ENCODE results near the gene SDK2. TPM values are rescaled to one million over a fixed set of nuclear protein-coding genes. Genes with fewer than 3 reads are reported as not detected.

SDK2 gene
- total and polyA plus RNA-seq, 2 donors from 2014 or later: 0.37 to 2.4 TPM

DNA sequence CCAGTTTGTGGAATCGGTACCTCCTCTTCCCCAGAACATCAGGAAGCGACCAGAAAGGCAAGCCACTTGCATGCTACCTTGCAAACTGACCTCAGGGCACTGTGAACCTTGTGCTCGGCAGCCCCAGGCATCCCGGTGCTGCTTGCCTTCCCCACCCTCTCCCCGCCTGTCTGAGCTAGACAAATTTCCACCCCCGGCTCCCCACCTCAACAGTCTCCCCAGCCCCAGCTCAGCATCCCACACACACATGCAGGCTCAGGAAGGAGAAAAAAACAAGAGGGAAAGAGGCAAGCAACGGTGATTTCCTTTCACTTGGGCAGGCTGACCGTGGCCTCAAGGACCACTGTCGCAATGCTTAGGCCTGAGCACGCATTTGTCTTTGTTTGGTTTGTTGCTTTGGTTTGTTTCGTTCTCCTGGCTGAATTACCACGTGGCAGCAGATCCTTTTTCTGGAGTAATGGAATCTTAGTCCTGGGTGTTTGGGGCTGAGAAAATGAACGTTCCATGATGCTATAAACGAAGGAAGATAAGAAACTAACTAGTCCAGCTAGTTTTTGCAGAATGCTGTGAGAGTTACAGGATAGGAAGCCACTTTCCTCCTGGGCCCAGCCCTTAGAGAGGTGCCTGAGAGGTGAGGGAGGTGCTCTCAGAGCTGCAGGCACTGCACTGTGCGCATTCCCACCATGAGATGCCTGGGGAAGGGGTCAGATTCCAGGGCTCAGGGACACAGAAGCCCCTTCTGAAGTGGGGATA is 27.9 kb downstream of the SDK2 start:
- FAIRE-seq: no peak
- intact Hi-C loops (cut with DNase I): no loop called here
- H3K9ac ChIP-seq (ENCODE audit: low read length in 3 of 3): no peak overlapping the region
- peak in 1 of 5 donors; percentile 41 for DNase-seq
- H3K36me3 ChIP-seq (ENCODE audit: control insufficient read depth in 2 of 3, insufficient read depth in 3 of 3, low read length in 3 of 3): peaks cover 0 to 2% (median 0%) of the 10 kb centered on the region in 3 donors
- no peaks in the 10 kb centered on the region for H3K27me3 ChIP-seq (ENCODE audit: control insufficient read depth, insufficient read depth, low read length)
- peaks cover 0 to 3% (median 0%) of the 10 kb centered on the region in 3 donors for H3K4me1 ChIP-seq (ENCODE audit: control insufficient read depth in 2 of 3, insufficient read depth in 2 of 3, low read depth in 1 of 3, low read length in 3 of 3)
- H3K9me3 ChIP-seq (ENCODE audit: control insufficient read depth in 2 of 3, insufficient read depth in 1 of 3, low read length in 3 of 3): peaks cover 0 to 6% (median 0%) of the 10 kb centered on the region in 3 donors
- no peak overlapping the region for H3K27ac ChIP-seq (ENCODE audit: low read depth in 2 of 2, low read length in 2 of 2)
- H3K4me3 ChIP-seq (ENCODE audit: low read length in 3 of 3): no peak overlapping the region
- TF ChIP-seq, protein P1, sequence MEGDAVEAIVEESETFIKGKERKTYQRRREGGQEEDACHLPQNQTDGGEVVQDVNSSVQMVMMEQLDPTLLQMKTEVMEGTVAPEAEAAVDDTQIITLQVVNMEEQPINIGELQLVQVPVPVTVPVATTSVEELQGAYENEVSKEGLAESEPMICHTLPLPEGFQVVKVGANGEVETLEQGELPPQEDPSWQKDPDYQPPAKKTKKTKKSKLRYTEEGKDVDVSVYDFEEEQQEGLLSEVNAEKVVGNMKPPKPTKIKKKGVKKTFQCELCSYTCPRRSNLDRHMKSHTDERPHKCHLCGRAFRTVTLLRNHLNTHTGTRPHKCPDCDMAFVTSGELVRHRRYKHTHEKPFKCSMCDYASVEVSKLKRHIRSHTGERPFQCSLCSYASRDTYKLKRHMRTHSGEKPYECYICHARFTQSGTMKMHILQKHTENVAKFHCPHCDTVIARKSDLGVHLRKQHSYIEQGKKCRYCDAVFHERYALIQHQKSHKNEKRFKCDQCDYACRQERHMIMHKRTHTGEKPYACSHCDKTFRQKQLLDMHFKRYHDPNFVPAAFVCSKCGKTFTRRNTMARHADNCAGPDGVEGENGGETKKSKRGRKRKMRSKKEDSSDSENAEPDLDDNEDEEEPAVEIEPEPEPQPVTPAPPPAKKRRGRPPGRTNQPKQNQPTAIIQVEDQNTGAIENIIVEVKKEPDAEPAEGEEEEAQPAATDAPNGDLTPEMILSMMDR (IDR thresholded peaks at IDR 0.05; ENCODE audit: borderline replicate concordance, extremely low read depth, insufficient read depth): no peak

DNA sequence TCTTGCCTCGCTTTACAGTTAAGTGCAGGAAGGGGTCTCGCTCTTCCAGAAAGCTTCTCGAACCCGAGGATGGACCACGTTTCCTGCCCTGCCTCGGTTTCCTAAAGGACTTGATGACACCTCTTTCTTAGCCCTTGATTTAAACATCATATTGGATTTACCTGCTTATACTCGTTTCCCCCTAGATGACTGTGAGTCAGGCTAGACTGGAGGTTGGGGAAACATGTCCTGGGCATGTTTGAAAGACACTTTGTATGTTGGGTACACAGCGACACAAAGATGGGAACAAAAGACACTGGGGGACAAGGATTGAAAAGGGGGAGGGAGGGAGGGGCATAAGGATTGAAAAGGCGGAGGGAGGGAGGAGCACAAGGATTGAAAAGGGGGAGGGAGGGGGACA is 30.0 kb downstream of the SDK2 start:
- H3K9me3 ChIP-seq (ENCODE audit: control insufficient read depth in 2 of 3, insufficient read depth in 1 of 3, low read length in 3 of 3): peaks cover 0 to 2% (median 0%) of the 10 kb centered on the region in 3 donors
- DNase-seq: no peak
- no peak for FAIRE-seq
- H3K9ac ChIP-seq (ENCODE audit: low read length in 3 of 3): no peak overlapping the region
- H3K27ac ChIP-seq (ENCODE audit: low read depth in 2 of 2, low read length in 2 of 2): no peak overlapping the region
- peaks cover 0 to 2% (median 0%) of the 10 kb centered on the region in 3 donors for H3K36me3 ChIP-seq (ENCODE audit: control insufficient read depth in 2 of 3, insufficient read depth in 3 of 3, low read length in 3 of 3)
- H3K4me1 ChIP-seq (ENCODE audit: control insufficient read depth in 2 of 3, insufficient read depth in 2 of 3, low read depth in 1 of 3, low read length in 3 of 3): peaks cover 0 to 3% (median 0%) of the 10 kb centered on the region in 3 donors
- intact Hi-C loops (cut with DNase I): no loop called here
- H3K27me3 ChIP-seq (ENCODE audit: control insufficient read depth, insufficient read depth, low read length): no peaks in the 10 kb centered on the region
- TF ChIP-seq, protein P1 (IDR thresholded peaks at IDR 0.05; ENCODE audit: borderline replicate concordance, extremely low read depth, insufficient read depth): no peak
- no peak overlapping the region for H3K4me3 ChIP-seq (ENCODE audit: low read length in 3 of 3)

- no peak overlapping the region for H3K4me3 ChIP-seq (ENCODE audit: low read length in 3 of 3)
- FAIRE-seq (no peak), DNase-seq (peak in 4 of 5 donors; percentile 89 to 95 (median 90))
- no peaks in the 10 kb centered on the region for H3K9me3 ChIP-seq (ENCODE audit: control insufficient read depth in 2 of 3, insufficient read depth in 1 of 3, low read length in 3 of 3)
- peaks cover 0 to 3% (median 0%) of the 10 kb centered on the region in 3 donors for H3K4me1 ChIP-seq (ENCODE audit: control insufficient read depth in 2 of 3, insufficient read depth in 2 of 3, low read depth in 1 of 3, low read length in 3 of 3)
- no peaks in the 10 kb centered on the region for H3K27me3 ChIP-seq (ENCODE audit: control insufficient read depth, insufficient read depth, low read length)
- no peak overlapping the region for H3K9ac ChIP-seq (ENCODE audit: low read length in 3 of 3)
- H3K27ac ChIP-seq (ENCODE audit: low read depth in 2 of 2, low read length in 2 of 2): no peak overlapping the region
- TF ChIP-seq, protein P1 (IDR thresholded peaks at IDR 0.05; ENCODE audit: borderline replicate concordance, extremely low read depth, insufficient read depth): no peak
- H3K36me3 ChIP-seq (ENCODE audit: control insufficient read depth in 2 of 3, insufficient read depth in 3 of 3, low read length in 3 of 3): peaks cover 0 to 2% (median 0%) of the 10 kb centered on the region in 3 donors
- intact Hi-C loops (cut with DNase I): no loop called here
These were observed 30.7 kb downstream of the SDK2 start for GRCh38 chr17:73613271-73614233.

Measured in kidney (tissue), 14 donors.